Testis (tissue), 2 donors: ENCODE measurements around the gene IQCC.

Experiments used
- CTCF ChIP-seq, 3 experiments: fragments of 450-650 bp in 2 of 3; fragments of 200-600 bp in 1 of 3; sonication (generic) in 1 of 3; IDR thresholded peaks; one replicate each; pipeline ENCODE4 v1.5.1; 2016 to 2019; ENCODE audit warnings: antibody characterized with exemption in 3 of 3, mild to moderate bottlenecking in 2 of 3, moderate library complexity in 1 of 3
- POLR2A ChIP-seq: fragments of 450-650 bp; IDR thresholded peaks from one replicate; pipeline ENCODE4 v1.6.1; 2017; ENCODE audit warnings: antibody characterized with exemption, mild to moderate bottlenecking, moderate library complexity

GRCh38 chr1:32239790-32240139 lies 34.3 kb downstream of the IQCC start:
- TF ChIP-seq CTCF (IDR thresholded peaks at IDR 0.05) (no peak), POLR2A (no peak)
